Measurements from ENCODE around the gene MYCBP.

Gene MYCBP

GRCh38 chr1:38819040-38819439 lies 54.1 kb downstream of the MYCBP start:
- no peak for FAIRE-seq

- FAIRE-seq: no peak
Observed at GRCh38 chr1:38818175-38818976, 54.8 kb downstream of the MYCBP start.

- FAIRE-seq: no peak
Observed at GRCh38 chr1:38817267-38818174, 55.6 kb downstream of the MYCBP start.

GRCh38 chr1:38815903-38816627 lies 57.1 kb downstream of the MYCBP start:
- no peak for FAIRE-seq

GRCh38 chr1:38814984-38815464 lies 58.1 kb downstream of the MYCBP start:
- FAIRE-seq: no peak

GRCh38 chr1:38814444-38814983 lies 58.6 kb downstream of the MYCBP start:
- FAIRE-seq: no peak

GRCh38 chr1:38812981-38813380 lies 60.2 kb downstream of the MYCBP start:
- no peak for FAIRE-seq

All from G401.6 (cell line).